Body of pancreas (tissue), 4 donors: ENCODE data around the gene PLCB1.

Source experiments
- CTCF ChIP-seq, 7 experiments: fragments of 450-650 bp in 4 of 7; fragments of 200-600 bp in 3 of 7; sonication (generic) in 3 of 7; IDR thresholded peaks; one replicate each; pipeline ENCODE4 v1.5.1; 2016 to 2019; ENCODE audit warnings: antibody characterized with exemption in 7 of 7
- POLR2A ChIP-seq, 3 donors: fragments of 450-650 bp; IDR thresholded peaks; one replicate each; pipeline ENCODE4 v1.6.1; 2016; ENCODE audit warnings: antibody characterized with exemption in 3 of 3, mild to moderate bottlenecking in 2 of 3

- no peak for TF ChIP-seq CTCF (IDR thresholded peaks at IDR 0.05)
- TF ChIP-seq POLR2A (IDR thresholded peaks at IDR 0.05) = no peak
Observed at GRCh38 chr20:8524101-8525016, 392.3 kb downstream of the PLCB1 start.
